Endodermal cell (in vitro differentiated cells): Measurements from ENCODE around the gene CES3. TPM values are rescaled to one million over a fixed set of nuclear protein-coding genes. Genes with fewer than 3 reads are reported as not detected.

Experiments
- DNase-seq: peaks from one replicate; pipeline ENCODE4 v3.0.0-alpha.2; 2017
- H3K27ac ChIP-seq: 2 replicates; pipeline ENCODE4 v1.5.1; 2013; ENCODE audit warnings: mild to moderate bottlenecking, low read depth, low read length, moderate library complexity
- H3K27me3 ChIP-seq: 2 replicates; pipeline ENCODE4 v1.6.1; 2013; ENCODE audit warnings: mild to moderate bottlenecking, low read length, moderate library complexity; ENCODE audit not compliant: insufficient read depth, control insufficient read depth, poor library complexity, severe bottlenecking
- H3K36me3 ChIP-seq: 2 replicates; pipeline ENCODE4 v1.7.0; 2013; ENCODE audit warnings: mild to moderate bottlenecking, low read length, moderate library complexity; ENCODE audit not compliant: control insufficient read depth, insufficient read depth
- H3K4me1 ChIP-seq: one replicate; pipeline ENCODE4 v1.7.0; 2013; ENCODE audit warnings: low read length; ENCODE audit not compliant: control insufficient read depth, insufficient read depth
- H3K4me3 ChIP-seq: 2 replicates; pipeline ENCODE4 v1.5.1; 2013; ENCODE audit warnings: mild to moderate bottlenecking, low read length, moderate library complexity
- H3K9ac ChIP-seq: 2 replicates; pipeline ENCODE4 v1.6.1; 2013; ENCODE audit warnings: mild to moderate bottlenecking, low read length, moderate library complexity; ENCODE audit not compliant: poor library complexity, severe bottlenecking; ENCODE audit errors: extremely low read depth
- H3K9me3 ChIP-seq: 2 replicates; pipeline ENCODE4 v1.6.1; 2013; ENCODE audit warnings: mild to moderate bottlenecking, low read length, moderate library complexity; ENCODE audit not compliant: control insufficient read depth
- H3K27ac Mint-ChIP-seq: 2 replicates; pipeline ENCODE4 v1.8.0; 2020; ENCODE audit warnings: mixed read lengths
- H3K27me3 Mint-ChIP-seq: 2 replicates; pipeline ENCODE4 v1.8.0; 2021; ENCODE audit warnings: mild to moderate bottlenecking, mixed read lengths; ENCODE audit not compliant: insufficient read depth
- H3K36me3 Mint-ChIP-seq: 2 replicates; pipeline ENCODE4 v1.8.0; 2020; ENCODE audit warnings: low read depth, mixed read lengths
- H3K4me1 Mint-ChIP-seq: 2 replicates; pipeline ENCODE4 v1.8.0; 2020; ENCODE audit warnings: mixed read lengths
- H3K4me3 Mint-ChIP-seq: 2 replicates; pipeline ENCODE4 v1.8.0; 2020; ENCODE audit warnings: mild to moderate bottlenecking, moderate library complexity, mixed read lengths
- H3K9me3 Mint-ChIP-seq: 2 replicates; pipeline ENCODE4 v1.8.0; 2020; ENCODE audit warnings: mild to moderate bottlenecking, mixed read lengths
- CTCF ChIP-seq: fragments of 200-600 bp; sonication (generic); conservative IDR thresholded peaks from 2 replicates; pipeline ENCODE4 v1.5.0; 2021; ENCODE audit warnings: antibody characterized with exemption, mild to moderate bottlenecking
- WGBS, 2 experiments: methylation state at CpG; one replicate each; pipeline versions ENCODE4 v1.1.5 to v1.1.7; 2013; ENCODE audit warnings: missing lambda C conversion rate in 2 of 2, mixed read lengths in 1 of 2; ENCODE audit not compliant: insufficient coverage in 1 of 2, insufficient read length in 1 of 2; 5-methylcytosine and 5-hydroxymethylcytosine counted together
- total RNA-seq, 2 donors: library from RNA; stranded (reverse); fragmentation: NEBNext Ultra II Directional in 1 of 2; extraction: Animal tissue kit (Norgen Biotek cat#: 25700) in 1 of 2; gene quantifications; 2 replicates in 1 of 2; 3 replicates in 1 of 2; pipeline ENCODE4 v1.2.1, GENCODE V29; 2021

Gene CES3
- total RNA-seq, 2 donors from 2014 or later = 2.7 to 3.8 TPM

- Mint-ChIP-seq H3K4me1 (peaks cover 7% of the 10 kb centered on the region), H3K36me3 (no peaks in the 10 kb centered on the region), H3K27ac (no peak overlapping the region), H3K9me3 (no peaks in the 10 kb centered on the region), H3K4me3 (peak overlapping the region; percentile 43), H3K27me3 (peaks cover 61% of the 10 kb centered on the region)
- TF ChIP-seq CTCF = no peak
- Histone ChIP-seq H3K4me3 (no peak overlapping the region), H3K27ac (no peak overlapping the region), H3K9me3 (no peaks in the 10 kb centered on the region), H3K9ac (no peak overlapping the region), H3K4me1 (peaks cover 9% of the 10 kb centered on the region), H3K27me3 (peaks cover 54% of the 10 kb centered on the region), H3K36me3 (peaks cover 2% of the 10 kb centered on the region)
- no peak for DNase-seq
- 78 to 86% methylated on average over 2 to 5 of the region's 5 CpGs for WGBS, 2 experiments
These were observed 34.7 kb upstream of the CES3 start for GRCh38 chr16:66926171-66926947.

GRCh38 chr16:66926961-66927436, 34.1 kb upstream of the CES3 start:
- no peak overlapping the region for H3K9ac ChIP-seq

More at GRCh38 chr16:66926961-66927436, 34.1 kb upstream of the CES3 start:
- no peak for TF ChIP-seq CTCF
- peaks cover 4% of the 10 kb centered on the region for H3K36me3 Mint-ChIP-seq
- peak; percentile 68 for DNase-seq
- H3K4me3 Mint-ChIP-seq = no peak overlapping the region
- no peaks in the 10 kb centered on the region for H3K9me3 Mint-ChIP-seq
- Histone ChIP-seq H3K27me3 (peaks cover 51% of the 10 kb centered on the region), H3K9me3 (no peaks in the 10 kb centered on the region), H3K4me3 (no peak overlapping the region), H3K4me1 (peaks cover 9% of the 10 kb centered on the region), H3K27ac (no peak overlapping the region), H3K36me3 (peaks cover 9% of the 10 kb centered on the region)
- H3K4me1 Mint-ChIP-seq = peaks cover 7% of the 10 kb centered on the region
- WGBS, 2 experiments = 82 to 83% methylated on average over 3 of the region's 3 CpGs
- no peak overlapping the region for H3K27ac Mint-ChIP-seq
- H3K27me3 Mint-ChIP-seq = peaks cover 58% of the 10 kb centered on the region
